H1 (cell line): Measurements from ENCODE around the gene CMTM2. TPM values are rescaled to one million over a fixed set of nuclear protein-coding genes. Genes with fewer than 3 reads are reported as not detected.
A peak's percentile ranks its signal among the peaks of the same experiment; 100 is the strongest.

Experiments
- BRCA1 ChIP-seq: IDR thresholded peaks from 2 replicates; pipeline ENCODE4 v1.6.1; 2012; ENCODE audit warnings: low read depth, low read length, improper control_type of control experiment
- CHD7 ChIP-seq: fragments of 300-600 bp; sonication (generic); IDR thresholded peaks from 2 replicates; pipeline ENCODE4 v1.7.1; 2012; ENCODE audit warnings: low read length, moderate library complexity, mild to moderate bottlenecking, inconsistent platforms; ENCODE audit not compliant: insufficient replicate concordance
- JUND ChIP-seq: IDR thresholded peaks from 2 replicates; pipeline ENCODE4 v1.6.1; 2011; ENCODE audit warnings: mild to moderate bottlenecking, improper control_type of control experiment, low read length
- KDM1A ChIP-seq: fragments of 200-600, 300-600 bp; sonication (generic); IDR thresholded peaks from 2 replicates; pipeline ENCODE4 v1.7.1; 2016; ENCODE audit warnings: mild to moderate bottlenecking, low read length, borderline replicate concordance
- KDM5A ChIP-seq: fragments of 200-600 bp; IDR thresholded peaks from 2 replicates; pipeline ENCODE4 v1.7.1; 2012; ENCODE audit warnings: mild to moderate bottlenecking, low read length, inconsistent platforms, mixed read lengths
- POLR2AphosphoS5 ChIP-seq: IDR thresholded peaks from 2 replicates; pipeline ENCODE4 v1.6.1; 2011; ENCODE audit warnings: low read depth, low read length
- SAP30 ChIP-seq: fragments of 300-600 bp; sonication (generic); IDR thresholded peaks from 2 replicates; pipeline ENCODE4 v1.7.1; 2012; ENCODE audit warnings: low read length, moderate library complexity, mild to moderate bottlenecking, inconsistent platforms; ENCODE audit not compliant: insufficient read depth, insufficient replicate concordance
- SIRT6 ChIP-seq: IDR thresholded peaks from one replicate; pipeline ENCODE4 v1.7.1; 2012; ENCODE audit warnings: low read length, inconsistent platforms
- SUZ12 ChIP-seq: fragments of 200-600 bp; sonication (generic); IDR thresholded peaks from 2 replicates; pipeline ENCODE4 v1.6.1; 2012; ENCODE audit warnings: mild to moderate bottlenecking, inconsistent platforms, low read length, moderate library complexity, mixed read lengths
- TCF12 ChIP-seq: IDR thresholded peaks from 2 replicates; pipeline ENCODE4 v1.6.1; 2011; ENCODE audit warnings: low read depth, mild to moderate bottlenecking, low read length
- polyA plus RNA-seq, 7 experiments: library from polyadenylated mRNA; depleted of rRNA in 3 of 7; stranded (reverse) in 5 of 7; unstranded in 2 of 7; fragments of >200 nt in 5 of 7; fragments of 200-250 nt in 2 of 7; gene quantifications; 1 replicate in 5 of 7; 2 replicates in 1 of 7; 4 replicates in 1 of 7; pipeline versions ENCODE4 v1.2.1 to v1.2.3, GENCODE V29; 2011 to 2013; ENCODE audit warnings: missing spikeins in 2 of 7, mixed read lengths in 2 of 7
- total RNA-seq: library from RNA; stranded (reverse); fragmentation: NEBNext Ultra II Directional; extraction: Animal tissue kit (Norgen Biotek cat#: 25700); gene quantifications from 2 replicates; pipeline ENCODE4 v1.2.1, GENCODE V29; 2021

The CMTM2 gene
- total and polyA plus RNA-seq, 2 of the 8 experiments (the other 6 are each of a cell fraction or from before 2014, with no cell fraction given): not detected

GRCh38 chr16:66578651-66579531, at the start of gene CMTM2 (continued):
- TF ChIP-seq CHD7 (no peak), POLR2AphosphoS5 (no peak), TCF12 (0 out of 2 replicates have a peak, but pooled peaks have one; percentile 26), KDM5A (no peak), SIRT6 (no peak), KDM1A (no peak), BRCA1 (no peak), SUZ12 (peak; percentile 83), JUND (no peak), SAP30 (no peak)
